SK-N-MC (cell line): ENCODE results near the gene MPHOSPH9.
"Not testable (repeated sequence)": the region's sequence is repeated elsewhere in the genome, so short reads cannot be mapped to it uniquely, and the experiment has no call there.

Experiments
- EZH2 ChIP-seq: fragments of 200-600 bp; sonication (generic); IDR thresholded peaks from one replicate; pipeline ENCODE4 v1.6.1; 2017; ENCODE audit warnings: antibody characterized with exemption
- POLR2AphosphoS5 ChIP-seq: IDR thresholded peaks from 2 replicates; pipeline ENCODE4 v1.6.1; 2012; ENCODE audit warnings: mild to moderate bottlenecking, low read depth, low read length, borderline replicate concordance

DNA sequence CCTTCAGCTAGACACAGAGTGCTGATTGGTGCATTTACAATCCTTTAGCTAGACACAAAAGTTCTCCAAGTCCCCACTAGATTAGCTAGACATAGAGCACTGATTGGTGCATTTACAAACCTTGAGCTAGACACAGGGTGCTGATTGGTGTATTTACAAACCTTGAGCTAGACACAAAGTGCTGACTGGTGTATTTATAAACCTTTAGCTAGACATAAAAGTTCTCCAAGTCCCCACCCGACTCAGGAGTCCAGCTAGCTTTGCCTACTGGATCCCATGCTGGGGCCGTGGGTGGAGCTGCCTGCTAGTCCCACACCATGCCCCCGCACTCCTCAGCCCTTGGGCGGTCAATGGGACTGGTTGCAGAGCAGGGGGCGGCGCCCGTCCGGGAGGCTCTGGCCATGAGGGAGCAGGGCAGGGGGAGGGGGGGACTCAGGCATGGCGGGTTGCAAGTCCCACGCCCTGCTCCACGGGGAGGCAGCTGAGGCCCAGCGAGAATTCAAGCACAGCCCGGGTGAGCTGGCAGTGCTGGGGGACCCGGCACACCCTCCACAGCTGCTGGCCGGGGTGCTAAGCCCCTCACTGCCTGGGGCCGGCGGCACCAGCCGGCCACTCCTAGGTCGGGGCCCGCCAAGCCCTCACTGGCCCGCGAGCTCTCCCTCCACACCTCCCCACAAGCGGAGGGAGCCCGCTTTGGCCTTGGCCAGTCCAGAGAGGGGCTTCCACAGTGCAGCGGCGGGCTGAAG lies 16.2 kb upstream of the MPHOSPH9 start:
- TF ChIP-seq EZH2, POLR2AphosphoS5: not testable (repeated sequence)
